ENCODE data around the gene AMIGO2.
A peak's percentile ranks its signal among the peaks of the same experiment; 100 is the strongest.

Gene AMIGO2

DNA sequence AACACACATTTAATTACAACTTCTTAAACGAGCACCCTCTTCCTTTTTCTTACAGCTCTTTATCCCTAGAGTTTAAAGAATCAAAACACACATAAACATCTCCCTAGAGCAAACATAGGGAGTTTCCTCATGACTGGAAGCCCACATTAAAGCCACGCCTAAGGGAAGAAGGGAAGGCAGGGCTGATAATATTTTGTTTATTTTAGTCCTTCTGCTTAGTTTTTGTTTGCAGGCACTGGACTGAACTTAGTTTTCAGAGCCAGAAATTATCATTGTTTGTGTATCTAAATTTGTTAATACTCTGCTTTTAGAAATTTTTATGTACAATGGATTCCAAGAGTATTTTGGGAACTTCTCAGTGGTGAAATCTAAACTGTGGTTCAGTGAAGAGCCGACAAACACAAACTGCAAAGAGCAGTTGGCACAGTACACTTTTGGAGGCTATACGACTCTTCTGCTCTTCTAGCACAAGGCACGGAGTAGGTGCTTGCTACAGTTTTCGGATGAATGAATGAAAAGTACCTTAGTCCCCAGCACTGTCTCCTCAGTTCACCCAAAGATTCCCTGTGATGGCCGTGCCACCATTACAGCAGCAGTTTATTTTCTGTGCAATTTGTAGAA lies 17.6 kb upstream of the AMIGO2 start:
- no peak for DNase-seq

GRCh38 chr12:47095446-47096236 lies 15.9 kb upstream of the AMIGO2 start:
- DNase-seq, result no peak

GRCh38 chr12:47094804-47095203 lies 15.0 kb upstream of the AMIGO2 start:
- no peak for DNase-seq

DNA sequence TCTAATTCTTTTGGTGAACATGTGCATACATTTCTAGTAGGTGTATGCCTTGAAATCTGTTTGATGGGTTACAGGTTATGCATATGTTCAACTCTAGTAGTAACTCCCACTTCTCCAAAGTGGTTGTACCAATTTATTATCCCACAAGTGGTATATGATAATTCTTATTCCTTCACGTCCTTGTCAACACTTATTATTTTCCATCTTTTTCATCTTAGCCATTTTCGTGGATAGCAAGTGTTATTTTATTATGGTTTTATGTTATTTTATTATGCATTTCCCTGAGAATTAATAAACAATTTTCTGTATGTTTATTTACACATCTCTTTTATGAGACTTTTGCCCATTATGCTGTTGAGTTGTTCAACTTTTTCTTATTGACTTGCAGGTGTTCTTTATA lies 11.2 kb upstream of the AMIGO2 start:
- DNase-seq, result no peak

GRCh38 chr12:47088021-47088944 lies 8.5 kb upstream of the AMIGO2 start:
- no peak for DNase-seq

GRCh38 chr12:47087088-47087688 lies 7.4 kb upstream of the AMIGO2 start:
- no peak for DNase-seq

GRCh38 chr12:47085815-47086252 lies 6.1 kb upstream of the AMIGO2 start:
- DNase-seq, result peak; percentile 63 to 69

GRCh38 chr12:47084172-47084571 lies 4.4 kb upstream of the AMIGO2 start:
- no peak for DNase-seq

DNA sequence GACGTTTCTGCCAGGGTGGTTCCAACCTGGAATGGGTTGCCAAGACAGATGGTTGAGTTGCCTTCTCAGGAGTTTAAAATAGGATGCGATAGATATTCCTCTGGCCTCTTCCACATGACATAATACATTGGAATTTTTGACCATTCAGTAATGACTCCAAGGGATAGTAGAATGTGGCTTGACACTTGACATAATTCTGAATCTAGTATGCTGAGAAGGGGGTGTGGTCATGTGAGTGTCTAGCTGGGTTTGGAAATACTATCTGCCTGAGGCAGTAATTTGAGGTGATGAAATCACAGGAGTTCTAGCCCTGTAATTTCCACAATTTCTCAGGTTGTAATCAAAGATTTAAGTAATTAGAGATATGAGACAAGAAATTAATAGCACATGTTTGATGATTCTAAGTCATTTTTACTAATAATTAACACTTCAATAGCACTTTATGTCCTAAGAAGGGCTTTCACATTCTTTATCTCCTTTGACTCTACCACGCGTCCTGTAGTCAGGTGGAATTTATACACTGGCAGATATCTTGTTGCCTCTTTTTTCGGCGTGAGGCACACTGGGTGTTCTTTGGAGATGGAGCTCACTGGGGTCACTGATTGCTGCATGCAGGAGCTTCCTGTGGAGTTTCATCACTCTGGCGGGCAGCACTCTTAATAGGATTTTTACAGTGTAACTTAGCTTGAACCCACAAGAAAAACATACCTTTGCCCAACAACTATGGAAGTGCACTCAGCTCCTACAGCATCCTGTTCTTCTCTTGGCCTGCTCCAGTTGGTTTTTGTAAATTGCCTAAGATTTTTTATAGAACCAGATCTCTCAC lies 3.2 kb upstream of the AMIGO2 start:
- DNase-seq, result peak; percentile 69 to 81

GRCh38 chr12:47082283-47082682 lies 2.5 kb upstream of the AMIGO2 start:
- DNase-seq, result no peak

- peak; percentile 60 to 70 for DNase-seq
These were observed 1.2 kb upstream of the AMIGO2 start for GRCh38 chr12:47080725-47081502.

GRCh38 chr12:47079981-47080724 lies 394 bp upstream of the AMIGO2 start:
- DNase-seq, result peak in 1 of 2 donors; percentile 34

- DNase-seq, result no peak
These were observed 859 bp downstream of the AMIGO2 start for GRCh38 chr12:47078733-47079467.

GRCh38 chr12:47078086-47078395 lies 1.7 kb downstream of the AMIGO2 start:
- no peak for DNase-seq

DNA sequence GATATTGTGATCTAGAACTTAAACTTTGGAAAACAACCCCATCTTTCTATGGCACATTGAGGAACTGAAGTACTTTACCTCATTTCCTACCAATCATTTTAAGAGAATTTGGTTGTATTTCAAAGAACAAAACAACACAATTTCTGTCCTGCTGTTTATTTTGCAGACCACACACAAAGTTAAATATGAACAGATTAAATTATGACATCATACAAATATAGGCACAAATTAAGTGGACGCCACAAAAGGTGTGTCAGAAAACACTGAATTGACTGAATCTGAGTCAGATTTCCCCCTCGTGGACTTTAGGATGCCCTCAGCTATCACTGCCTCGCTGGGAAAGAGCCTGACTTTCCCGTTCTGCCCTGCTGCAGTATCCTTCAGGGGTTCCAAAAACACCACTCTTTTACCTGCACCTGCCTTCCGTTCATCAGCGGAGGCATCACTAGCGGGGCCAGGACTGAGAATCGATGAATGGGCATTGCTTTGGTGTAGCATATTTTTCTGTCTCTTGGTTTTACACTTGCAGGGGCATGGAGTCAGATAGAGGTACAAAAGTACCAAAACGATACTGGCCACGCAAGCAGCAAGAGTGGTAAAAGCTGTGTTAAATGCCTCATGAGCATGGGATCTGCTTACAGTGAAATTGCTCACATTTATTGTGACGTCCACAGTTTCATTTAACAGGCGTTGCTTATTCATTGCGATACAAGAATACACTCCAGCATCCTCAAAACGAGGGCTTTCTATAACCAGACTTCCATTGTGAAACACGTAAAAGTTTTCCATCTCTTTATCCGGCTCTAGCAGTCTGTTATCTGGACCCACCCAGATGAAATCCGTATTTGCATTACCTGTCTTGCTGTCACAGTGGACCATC lies 2.3 kb downstream of the AMIGO2 start:
- DNase-seq, result no peak

GRCh38 chr12:47075192-47076084 lies 4.3 kb downstream of the AMIGO2 start:
- DNase-seq, result no peak

GRCh38 chr12:47074757-47075156 lies 5.0 kb downstream of the AMIGO2 start:
- DNase-seq, result no peak

GRCh38 chr12:47073951-47074350 lies 5.8 kb downstream of the AMIGO2 start:
- DNase-seq, result no peak
